ENCODE data around the gene TTYH1.

The TTYH1 gene

GRCh38 chr19:54424660-54425381 lies 9.6 kb downstream of the TTYH1 start:
- no peak for DNase-seq

- DNase-seq = no peak
These were observed 10.1 kb downstream of the TTYH1 start for GRCh38 chr19:54425382-54425723.

- DNase-seq = no peak
These were observed 11.1 kb downstream of the TTYH1 start for GRCh38 chr19:54426291-54426931.

GRCh38 chr19:54427586-54427985 lies 12.3 kb downstream of the TTYH1 start:
- no peak for DNase-seq

- DNase-seq = no peak
These were observed 13.3 kb downstream of the TTYH1 start for GRCh38 chr19:54428323-54429175.

- DNase-seq = no peak
These were observed 13.9 kb downstream of the TTYH1 start for GRCh38 chr19:54429176-54429495.

GRCh38 chr19:54429545-54430227 lies 14.4 kb downstream of the TTYH1 start:
- DNase-seq = no peak

GRCh38 chr19:54430306-54431254 lies 15.3 kb downstream of the TTYH1 start:
- peak in 2 of 4 experiments; percentile 21 to 23 for DNase-seq

- no peak for DNase-seq
These were observed 16.1 kb downstream of the TTYH1 start for GRCh38 chr19:54431255-54431838.

GRCh38 chr19:54432144-54432738 lies 17.0 kb downstream of the TTYH1 start:
- no peak for DNase-seq

GRCh38 chr19:54433697-54434096 lies 18.4 kb downstream of the TTYH1 start:
- DNase-seq = no peak

GRCh38 chr19:54434112-54434872 lies 19.0 kb downstream of the TTYH1 start:
- DNase-seq = no peak

GRCh38 chr19:54434873-54435214 lies 19.6 kb downstream of the TTYH1 start:
- no peak for DNase-seq

GRCh38 chr19:54435551-54436016 lies 20.3 kb downstream of the TTYH1 start:
- no peak for DNase-seq

- no peak for DNase-seq
These were observed 20.8 kb downstream of the TTYH1 start for GRCh38 chr19:54436031-54436523.

GRCh38 chr19:54436628-54437252 lies 21.5 kb downstream of the TTYH1 start:
- DNase-seq = no peak

- no peak for DNase-seq
These were observed 24.0 kb downstream of the TTYH1 start for GRCh38 chr19:54439174-54439851.

GRCh38 chr19:54440641-54441040 lies 25.4 kb downstream of the TTYH1 start:
- DNase-seq = no peak

GRCh38 chr19:54444737-54445136 lies 29.5 kb downstream of the TTYH1 start:
- no peak for DNase-seq
